LNCAP (cell line): ENCODE results near the gene ACAD8.

Experiments used
- TF ChIP-seq, protein P1 (sequence below): fragments of 450-650 bp; IDR thresholded peaks from 2 replicates; pipeline ENCODE4 v1.5.1; 2017; ENCODE audit warnings: mild to moderate bottlenecking

ACAD8 gene

DNA sequence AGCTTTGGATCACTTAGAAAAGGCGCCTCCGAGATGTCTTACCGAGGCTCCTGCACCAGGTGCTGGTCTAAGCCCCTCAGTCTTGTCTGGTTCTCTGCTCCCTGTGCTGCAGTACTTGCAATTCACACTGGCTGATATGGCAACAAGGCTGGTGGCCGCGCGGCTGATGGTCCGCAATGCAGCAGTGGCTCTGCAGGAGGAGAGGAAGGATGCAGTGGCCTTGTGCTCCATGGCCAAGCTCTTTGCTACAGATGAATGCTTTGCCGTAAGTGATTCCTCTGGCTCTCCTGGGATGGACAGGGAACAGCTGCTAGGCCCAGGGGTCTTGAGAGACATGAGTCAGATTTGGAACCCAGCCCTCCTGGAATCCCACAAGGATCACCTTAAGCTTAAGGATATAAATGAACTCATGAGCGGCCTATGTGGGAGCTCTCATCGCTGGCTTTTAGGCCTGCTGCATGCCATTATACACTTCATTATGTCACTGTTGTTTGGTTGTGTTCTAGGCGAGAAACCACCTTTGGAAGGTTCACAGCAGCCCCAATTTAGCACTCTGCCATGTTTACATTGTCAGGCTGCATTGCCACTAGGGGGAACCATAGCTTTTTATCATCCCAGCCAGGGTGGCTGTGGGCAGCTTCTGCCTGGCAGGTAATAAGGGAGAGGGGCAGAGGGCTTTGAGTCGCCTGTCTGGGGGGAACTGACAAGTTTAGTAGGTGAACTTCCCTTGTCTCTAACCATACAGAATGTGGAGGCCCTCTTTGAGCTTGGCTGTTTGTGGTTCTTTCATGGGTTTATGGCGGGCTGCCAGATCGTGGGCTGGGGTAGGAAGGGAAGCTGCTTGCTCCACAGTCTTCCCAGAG, 8.5 kb downstream of the ACAD8 start:
- TF ChIP-seq, protein P1, sequence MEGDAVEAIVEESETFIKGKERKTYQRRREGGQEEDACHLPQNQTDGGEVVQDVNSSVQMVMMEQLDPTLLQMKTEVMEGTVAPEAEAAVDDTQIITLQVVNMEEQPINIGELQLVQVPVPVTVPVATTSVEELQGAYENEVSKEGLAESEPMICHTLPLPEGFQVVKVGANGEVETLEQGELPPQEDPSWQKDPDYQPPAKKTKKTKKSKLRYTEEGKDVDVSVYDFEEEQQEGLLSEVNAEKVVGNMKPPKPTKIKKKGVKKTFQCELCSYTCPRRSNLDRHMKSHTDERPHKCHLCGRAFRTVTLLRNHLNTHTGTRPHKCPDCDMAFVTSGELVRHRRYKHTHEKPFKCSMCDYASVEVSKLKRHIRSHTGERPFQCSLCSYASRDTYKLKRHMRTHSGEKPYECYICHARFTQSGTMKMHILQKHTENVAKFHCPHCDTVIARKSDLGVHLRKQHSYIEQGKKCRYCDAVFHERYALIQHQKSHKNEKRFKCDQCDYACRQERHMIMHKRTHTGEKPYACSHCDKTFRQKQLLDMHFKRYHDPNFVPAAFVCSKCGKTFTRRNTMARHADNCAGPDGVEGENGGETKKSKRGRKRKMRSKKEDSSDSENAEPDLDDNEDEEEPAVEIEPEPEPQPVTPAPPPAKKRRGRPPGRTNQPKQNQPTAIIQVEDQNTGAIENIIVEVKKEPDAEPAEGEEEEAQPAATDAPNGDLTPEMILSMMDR = peak; percentile 79

DNA sequence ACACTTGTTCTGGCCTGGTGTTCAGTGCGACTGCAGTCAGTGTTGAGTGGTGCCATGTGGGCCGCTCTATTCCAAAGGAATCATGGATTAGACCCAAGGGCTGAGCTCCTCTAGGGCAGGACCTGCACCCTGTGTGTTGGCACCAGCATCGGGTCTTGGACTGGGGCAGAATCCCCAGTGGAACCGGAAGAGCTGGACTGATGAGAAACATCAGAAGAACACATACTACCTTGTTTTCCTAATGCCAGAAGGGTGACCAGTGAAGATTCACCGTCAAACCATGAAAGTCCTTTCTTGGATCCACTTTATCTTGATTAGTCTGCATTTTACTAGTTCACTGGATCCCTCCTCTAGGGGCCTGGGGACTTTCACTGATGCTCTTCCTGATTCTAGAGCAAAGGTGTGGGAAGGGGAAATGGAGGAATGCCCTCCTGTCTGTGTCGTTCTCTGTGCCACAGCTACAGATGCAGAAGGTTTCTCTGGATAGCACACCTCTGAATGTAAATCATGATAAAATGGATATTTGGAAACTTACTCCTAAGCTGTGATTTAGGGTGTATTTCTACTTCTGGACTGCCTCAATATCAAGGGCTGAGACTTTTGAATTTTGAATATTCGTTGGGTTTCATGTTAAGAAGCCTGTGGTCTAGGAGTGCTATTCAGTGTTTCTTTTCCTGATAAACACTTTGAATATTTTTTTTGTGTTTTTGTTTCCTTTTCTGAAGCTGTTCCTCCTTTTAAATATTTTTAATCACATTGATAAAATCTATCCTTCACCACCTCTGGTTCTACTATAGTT, 11.8 kb downstream of the ACAD8 start:
- TF ChIP-seq, protein P1 = no peak

DNA sequence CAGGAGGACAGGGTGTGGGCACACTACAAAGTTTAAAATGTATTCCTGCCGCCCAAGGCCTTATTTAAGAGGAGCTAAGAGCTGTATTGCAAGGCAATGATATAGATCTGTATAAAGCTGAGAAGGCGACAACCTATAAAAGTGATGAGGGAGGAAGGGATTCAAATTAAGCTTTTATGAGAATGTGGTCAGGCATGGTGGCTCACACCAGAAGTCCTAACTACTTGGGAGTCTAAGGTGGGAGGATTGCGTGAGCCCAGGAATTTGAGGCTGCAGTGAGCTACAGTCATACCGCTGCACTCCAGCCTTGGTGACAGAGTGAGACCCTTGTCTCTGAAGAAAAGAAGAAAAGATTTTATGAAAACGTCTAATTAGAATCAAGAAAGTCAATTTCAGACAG, 13.1 kb downstream of the ACAD8 start:
- TF ChIP-seq, protein P1 = no peak

DNA sequence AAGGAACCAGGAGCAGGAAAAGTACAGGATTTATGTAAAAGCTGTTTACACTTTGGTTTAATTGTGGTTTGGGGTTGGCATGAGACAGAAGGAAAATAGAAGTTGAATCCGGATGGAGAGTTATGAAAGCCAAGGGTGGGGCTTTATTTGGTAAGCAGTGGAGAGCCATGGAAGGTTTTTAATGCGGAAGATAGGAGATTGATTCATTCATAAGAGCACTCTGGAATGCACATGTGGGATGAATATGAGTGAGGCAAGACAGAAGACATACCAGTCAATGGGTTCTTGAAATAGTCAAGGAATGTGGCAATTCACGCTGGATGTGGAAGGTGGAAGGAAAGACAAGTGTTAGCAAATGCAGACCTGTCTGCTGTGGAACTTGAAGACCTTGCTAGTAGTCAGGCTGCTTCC, 13.5 kb downstream of the ACAD8 start:
- TF ChIP-seq, protein P1 = no peak

DNA sequence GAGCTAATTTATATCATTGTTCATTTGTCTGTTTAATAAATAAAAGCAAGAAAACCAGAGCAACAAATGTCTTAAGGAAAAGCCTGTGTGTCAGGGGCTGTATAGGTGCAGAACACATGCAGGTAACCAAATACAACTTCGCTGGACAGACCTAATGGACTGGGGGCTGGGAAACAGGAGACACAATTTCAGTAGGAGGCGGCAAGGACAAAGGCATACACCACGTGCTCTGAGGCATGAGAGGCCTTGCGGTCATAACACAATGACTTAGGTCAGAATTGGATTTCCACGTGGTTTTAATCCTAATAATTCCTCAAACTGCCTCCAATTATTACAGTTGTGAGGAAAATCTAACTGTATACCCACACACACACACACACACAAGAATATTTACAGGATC, 14.1 kb downstream of the ACAD8 start:
- TF ChIP-seq, protein P1 = no peak

DNA sequence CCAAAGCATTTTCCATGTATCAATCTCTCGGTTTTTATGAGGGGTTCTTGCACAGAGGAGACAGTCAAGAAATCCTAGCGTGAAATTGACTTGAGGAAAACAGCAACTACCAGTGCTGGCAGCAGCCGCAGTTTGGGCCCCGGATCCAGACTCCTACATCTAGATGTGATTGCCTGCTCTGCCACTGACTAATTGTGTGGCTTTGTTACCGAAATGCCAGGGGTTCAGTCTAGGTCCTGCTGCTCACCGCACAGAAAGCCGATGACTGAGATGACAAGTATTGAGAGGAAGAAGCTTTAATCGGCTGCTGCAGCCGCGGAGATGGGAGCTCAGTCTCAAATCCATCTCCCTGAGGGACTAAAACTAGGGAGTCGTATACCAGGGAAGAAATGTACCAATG, 14.6 kb downstream of the ACAD8 start:
- TF ChIP-seq, protein P1 = no peak

DNA sequence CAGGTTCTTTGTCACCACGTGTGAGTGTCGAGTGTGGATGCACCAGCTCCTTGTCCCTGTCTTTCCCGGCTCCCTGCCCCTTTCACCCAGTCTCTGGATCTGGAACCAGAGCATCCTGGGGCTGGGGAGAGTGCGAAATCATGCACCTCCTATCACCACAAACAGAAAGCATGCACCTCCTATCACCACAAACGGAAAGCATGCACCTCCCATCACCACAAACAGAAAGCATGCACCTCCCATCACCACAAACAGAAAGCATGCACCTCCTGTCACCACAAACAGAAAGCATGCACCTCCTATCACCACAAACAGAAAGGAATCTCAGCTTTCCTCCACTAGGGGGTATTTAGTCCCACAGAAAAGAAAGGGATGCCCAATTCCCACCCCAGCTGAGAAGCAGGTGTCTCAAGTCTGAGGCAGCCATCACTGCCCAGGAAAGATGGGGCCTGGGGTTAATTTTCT, 16.9 kb downstream of the ACAD8 start:
- TF ChIP-seq, protein P1 = peak; percentile 14; the same call in 1 of the 2 replicates
